Transverse colon (tissue), 4 donors: ENCODE results near the gene FKBP15.

Experiments
- CTCF ChIP-seq, 5 experiments: fragments of 200-600 bp in 3 of 5; fragments of 450-650 bp in 2 of 5; sonication (generic) in 3 of 5; IDR thresholded peaks; 1 replicate in 2 of 5; 2 replicates in 3 of 5; pipeline ENCODE4 v1.5.1; 2016 to 2017; ENCODE audit warnings: antibody characterized with exemption in 5 of 5, inconsistent platforms in 3 of 5, mild to moderate bottlenecking in 2 of 5, moderate library complexity in 1 of 5
- EP300 ChIP-seq: sonication (generic); formaldehyde crosslinking; IDR thresholded peaks from one replicate; pipeline ENCODE4 v1.6.1; 2017; ENCODE audit warnings: antibody characterized with exemption, low read depth
- POLR2A ChIP-seq: fragments of 450-650 bp; IDR thresholded peaks from one replicate; pipeline ENCODE4 v1.6.1; 2016; ENCODE audit warnings: antibody characterized with exemption, mild to moderate bottlenecking, moderate library complexity
- POLR2AphosphoS5 ChIP-seq, 3 donors: sonication (generic); formaldehyde crosslinking; IDR thresholded peaks; one replicate each; pipeline ENCODE4 v1.6.1; 2016; ENCODE audit warnings: antibody characterized with exemption in 3 of 3

GRCh38 chr9:113223963-113224362 lies 2.9 kb upstream of the FKBP15 start:
- TF ChIP-seq POLR2A (no peak), POLR2AphosphoS5 (IDR thresholded peaks at IDR 0.05) (no peak), CTCF (IDR thresholded peaks at IDR 0.05) (no peak), EP300 (no peak)
